HG02763 (cell line): ENCODE measurements around the gene SLC1A6.
"Not testable (repeated sequence)": the region's sequence is repeated elsewhere in the genome, so short reads cannot be mapped to it uniquely, and the experiment has no call there.

Experiments used
- ATAC-seq: cut with Tn5 transposase; IDR thresholded peaks from one replicate; pipeline ENCODE4 v1.9.1; 2021; ENCODE audit warnings: mild to moderate bottlenecking, moderate library complexity; ENCODE audit not compliant: unreplicated experiment

SLC1A6 gene

GRCh38 chr19:14959263-14959662 lies 20.4 kb downstream of the SLC1A6 start:
- no peak for ATAC-seq

GRCh38 chr19:14957464-14957863 lies 22.2 kb downstream of the SLC1A6 start:
- ATAC-seq: no peak

- ATAC-seq: no peak
These were observed 25.5 kb downstream of the SLC1A6 start for GRCh38 chr19:14954071-14954655.

GRCh38 chr19:14952767-14953166 lies 26.9 kb downstream of the SLC1A6 start:
- no peak for ATAC-seq

- no peak for ATAC-seq
These were observed 29.2 kb downstream of the SLC1A6 start for GRCh38 chr19:14950421-14950820.

GRCh38 chr19:14949876-14950275 lies 29.8 kb downstream of the SLC1A6 start:
- no peak for ATAC-seq

GRCh38 chr19:14949413-14949812 lies 30.3 kb downstream of the SLC1A6 start:
- ATAC-seq: not testable (repeated sequence)

- no peak for ATAC-seq
These were observed 35.2 kb downstream of the SLC1A6 start for GRCh38 chr19:14944456-14944855.

GRCh38 chr19:14943601-14944000 lies 36.1 kb downstream of the SLC1A6 start:
- ATAC-seq: no peak

GRCh38 chr19:14941189-14941588 lies 38.5 kb downstream of the SLC1A6 start, which contains the start of gene OR7C2:
TSS of gene OR7C2 (plus strand) at chr19:14941489. CDS start at chr19:14941489, 0 bp downstream.
- ATAC-seq: no peak

GRCh38 chr19:14940266-14940665 lies 39.4 kb downstream of the SLC1A6 start:
- no peak for ATAC-seq

GRCh38 chr19:14933506-14933905 lies 46.2 kb downstream of the SLC1A6 start:
- ATAC-seq: no peak

GRCh38 chr19:14916848-14917247 lies 62.8 kb downstream of the SLC1A6 start:
- no peak for ATAC-seq

- no peak for ATAC-seq
These were observed 64.5 kb downstream of the SLC1A6 start for GRCh38 chr19:14915116-14915515.

GRCh38 chr19:14906711-14907110 lies 73.0 kb downstream of the SLC1A6 start:
- ATAC-seq: no peak

- no peak for ATAC-seq
These were observed 77.9 kb downstream of the SLC1A6 start for GRCh38 chr19:14901675-14902260.
